Astrocyte (in vitro differentiated cells and primary cell): ENCODE measurements around the gene MED1. TPM values are rescaled to one million over a fixed set of nuclear protein-coding genes. Genes with fewer than 3 reads are reported as not detected.

Experiments used
- DNase-seq: peaks from one replicate; pipeline ENCODE4 v3.0.0-alpha.2; 2010; ENCODE audit warnings: low read depth
- FAIRE-seq: peaks from 2 replicates; lab custom pipeline; 2011; peaks lifted over from hg19 to GRCh38; lab: Jason Lieb, UNC
- H2AFZ ChIP-seq: 2 replicates; pipeline ENCODE4 v1.6.0; 2012; ENCODE audit warnings: low read depth, low read length, inconsistent platforms
- H3K27ac ChIP-seq: 2 replicates; pipeline ENCODE4 v1.5.1; 2011; ENCODE audit warnings: low read depth, low read length, inconsistent platforms
- H3K27me3 ChIP-seq: 2 replicates; pipeline ENCODE4 v1.6.0; 2011; ENCODE audit warnings: low read length, inconsistent platforms; ENCODE audit not compliant: insufficient read depth
- H3K36me3 ChIP-seq: 2 replicates; pipeline ENCODE4 v1.5.1; 2011; ENCODE audit warnings: low read length, inconsistent platforms; ENCODE audit not compliant: insufficient read depth
- H3K4me1 ChIP-seq: 2 replicates; pipeline ENCODE4 v1.5.1; 2011; ENCODE audit warnings: low read length, inconsistent platforms; ENCODE audit not compliant: insufficient read depth
- H3K4me2 ChIP-seq: 2 replicates; pipeline ENCODE4 v1.6.0; 2012; ENCODE audit warnings: low read length, inconsistent platforms
- H3K4me3 ChIP-seq: 2 replicates; pipeline ENCODE4 v1.5.1; 2011; ENCODE audit warnings: low read depth, mild to moderate bottlenecking, low read length, inconsistent platforms; ENCODE audit not compliant: insufficient read depth
- H3K79me2 ChIP-seq: 2 replicates; pipeline ENCODE4 v1.6.0; 2012; ENCODE audit warnings: mild to moderate bottlenecking, low read length, inconsistent platforms; ENCODE audit not compliant: insufficient read depth
- H3K9ac ChIP-seq: 2 replicates; pipeline ENCODE4 v1.6.0; 2012; ENCODE audit warnings: mild to moderate bottlenecking, low read length, inconsistent platforms
- H3K9me3 ChIP-seq: 2 replicates; pipeline ENCODE4 v1.5.1; 2012; ENCODE audit warnings: low read depth, mild to moderate bottlenecking, low read length, inconsistent platforms; ENCODE audit not compliant: insufficient read depth
- H4K20me1 ChIP-seq: 2 replicates; pipeline ENCODE4 v1.6.0; 2012; ENCODE audit warnings: low read length, inconsistent platforms; ENCODE audit not compliant: insufficient read depth
- H3K27ac Mint-ChIP-seq: one replicate; pipeline ENCODE4 v1.8.0; 2021; ENCODE audit warnings: mild to moderate bottlenecking, mixed read lengths; ENCODE audit not compliant: unreplicated experiment
- H3K27me3 Mint-ChIP-seq: one replicate; pipeline ENCODE4 v1.8.0; 2021; ENCODE audit warnings: low read depth, mixed read lengths; ENCODE audit not compliant: unreplicated experiment
- H3K36me3 Mint-ChIP-seq: one replicate; pipeline ENCODE4 v1.8.0; 2021; ENCODE audit warnings: low read depth, mixed read lengths; ENCODE audit not compliant: unreplicated experiment
- H3K4me1 Mint-ChIP-seq: one replicate; pipeline ENCODE4 v1.8.0; 2021; ENCODE audit warnings: low read depth, mixed read lengths; ENCODE audit not compliant: unreplicated experiment
- H3K4me3 Mint-ChIP-seq: one replicate; pipeline ENCODE4 v1.8.0; 2021; ENCODE audit warnings: mild to moderate bottlenecking, moderate library complexity, mixed read lengths; ENCODE audit not compliant: unreplicated experiment
- H3K9me3 Mint-ChIP-seq: one replicate; pipeline ENCODE4 v1.8.0; 2021; ENCODE audit warnings: mild to moderate bottlenecking, mixed read lengths; ENCODE audit not compliant: unreplicated experiment
- EZH2 ChIP-seq: IDR thresholded peaks from 2 replicates; pipeline ENCODE4 v1.6.1; 2012; ENCODE audit warnings: mild to moderate bottlenecking, low read length, inconsistent platforms; ENCODE audit not compliant: insufficient read depth
- total RNA-seq: library from RNA; stranded (reverse); gene quantifications from 2 replicates; pipeline ENCODE4 v1.2.1, GENCODE V29; 2021
- TF ChIP-seq, protein P1 (sequence below): IDR thresholded peaks from 2 replicates; pipeline ENCODE4 v1.5.1; 2011; ENCODE audit warnings: low read depth, mild to moderate bottlenecking, inconsistent platforms, low read length, moderate library complexity; ENCODE audit not compliant: insufficient read depth

Gene MED1
- total RNA-seq, 1 donor from 2014 or later: 46.6 TPM

DNA sequence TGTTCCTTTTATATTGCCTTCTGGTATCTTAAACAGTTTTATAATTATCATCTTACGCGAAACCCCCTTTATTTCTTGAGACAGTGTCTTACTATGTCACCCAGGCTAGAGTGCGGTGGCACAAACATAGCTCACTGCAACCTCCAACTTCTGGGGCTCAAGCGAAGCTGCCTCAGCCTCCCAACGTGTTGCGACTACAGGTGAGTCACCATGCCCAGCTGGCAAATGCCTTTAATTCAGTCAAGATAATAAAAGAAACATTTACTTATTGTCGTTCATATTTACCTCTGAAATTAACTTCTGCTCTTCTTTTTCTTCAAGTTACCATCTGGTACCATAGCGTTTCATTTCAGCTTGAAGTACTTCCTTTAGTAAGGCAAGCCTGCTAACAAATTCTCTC, 93.6 kb downstream of the MED1 start:
- no peaks in the 10 kb centered on the region for H3K79me2 ChIP-seq
- H3K27me3 ChIP-seq: no peaks in the 10 kb centered on the region
- H3K36me3 ChIP-seq: no peaks in the 10 kb centered on the region
- Mint-ChIP-seq H3K36me3 (peaks cover 1% of the 10 kb centered on the region), H3K27me3 (no peaks in the 10 kb centered on the region), H3K27ac (no peak overlapping the region), H3K4me3 (no peak overlapping the region), H3K9me3 (no peaks in the 10 kb centered on the region), H3K4me1 (peaks cover 3% of the 10 kb centered on the region)
- no peak overlapping the region for H2AFZ ChIP-seq
- no peak overlapping the region for H3K4me2 ChIP-seq
- FAIRE-seq: no peak
- TF ChIP-seq, protein P1, sequence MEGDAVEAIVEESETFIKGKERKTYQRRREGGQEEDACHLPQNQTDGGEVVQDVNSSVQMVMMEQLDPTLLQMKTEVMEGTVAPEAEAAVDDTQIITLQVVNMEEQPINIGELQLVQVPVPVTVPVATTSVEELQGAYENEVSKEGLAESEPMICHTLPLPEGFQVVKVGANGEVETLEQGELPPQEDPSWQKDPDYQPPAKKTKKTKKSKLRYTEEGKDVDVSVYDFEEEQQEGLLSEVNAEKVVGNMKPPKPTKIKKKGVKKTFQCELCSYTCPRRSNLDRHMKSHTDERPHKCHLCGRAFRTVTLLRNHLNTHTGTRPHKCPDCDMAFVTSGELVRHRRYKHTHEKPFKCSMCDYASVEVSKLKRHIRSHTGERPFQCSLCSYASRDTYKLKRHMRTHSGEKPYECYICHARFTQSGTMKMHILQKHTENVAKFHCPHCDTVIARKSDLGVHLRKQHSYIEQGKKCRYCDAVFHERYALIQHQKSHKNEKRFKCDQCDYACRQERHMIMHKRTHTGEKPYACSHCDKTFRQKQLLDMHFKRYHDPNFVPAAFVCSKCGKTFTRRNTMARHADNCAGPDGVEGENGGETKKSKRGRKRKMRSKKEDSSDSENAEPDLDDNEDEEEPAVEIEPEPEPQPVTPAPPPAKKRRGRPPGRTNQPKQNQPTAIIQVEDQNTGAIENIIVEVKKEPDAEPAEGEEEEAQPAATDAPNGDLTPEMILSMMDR: no peak
- TF ChIP-seq EZH2: no peak
- DNase-seq: no peak
- peaks cover 17% of the 10 kb centered on the region for H4K20me1 ChIP-seq
- no peaks in the 10 kb centered on the region for H3K4me1 ChIP-seq
- no peaks in the 10 kb centered on the region for H3K9me3 ChIP-seq
- no peak overlapping the region for H3K9ac ChIP-seq
- no peak overlapping the region for H3K4me3 ChIP-seq
- H3K27ac ChIP-seq: no peak overlapping the region

Other genes with a start within 250 kb of the MED1 start
- not detected in 2 replicates for gene STAC2, start 225.3 kb downstream of the MED1 start, total RNA-seq
- 18.3 and 21.6 TPM in 2 replicates for gene FBXL20, start 49.6 kb downstream of the MED1 start, total RNA-seq
- gene CDK12, start 10.2 kb upstream of the MED1 start, total RNA-seq: 55.7 and 56.6 TPM in 2 replicates
- not detected in 2 replicates for gene NEUROD2, start 156.7 kb upstream of the MED1 start, total RNA-seq
- 0.26 and 0.39 TPM in 2 replicates for gene PPP1R1B, start 175.7 kb upstream of the MED1 start, total RNA-seq
- 51.2 and 62.1 TPM in 2 replicates for gene STARD3, start 185.9 kb upstream of the MED1 start, total RNA-seq
- gene TCAP, start 214.1 kb upstream of the MED1 start, total RNA-seq: 0.98 and 1.4 TPM in 2 replicates
- 0.59 and 1.5 TPM in 2 replicates for gene PNMT, start 217.2 kb upstream of the MED1 start, total RNA-seq
- gene PGAP3, start 236.8 kb upstream of the MED1 start, total RNA-seq: 12.2 and 15.6 TPM in 2 replicates
- gene ERBB2, start 248.8 kb upstream of the MED1 start, total RNA-seq: 64.0 and 70.4 TPM in 2 replicates